Right lobe of liver (tissue), 6 donors: ENCODE results near the gene GTSF1L. TPM values are rescaled to one million over a fixed set of nuclear protein-coding genes. Genes with fewer than 3 reads are reported as not detected.

Experiments
- ATAC-seq, 4 donors: fragments of 200-7000 bp; cut with Tn5 transposase; one replicate each; pipeline ENCODE4 v1.9.1; 2020; ENCODE audit warnings: mild to moderate bottlenecking in 4 of 4, moderate library complexity in 4 of 4
- DNase-seq, 3 donors: peaks; one replicate each; pipeline ENCODE4 v3.0.0-alpha.2; 2020
- H3K27ac ChIP-seq, 3 donors: fragments of 200-600 bp; one replicate each; pipeline ENCODE4 v1.8.0; 2022
- H3K27me3 ChIP-seq, 2 donors: fragments of 200-600 bp; one replicate each; pipeline ENCODE4 v1.8.0; 2022
- H3K36me3 ChIP-seq, 4 donors: fragments of 200-600 bp; sonication (generic) in 1 of 4; one replicate each; pipeline versions ENCODE4 v1.5.1 to v1.8.0; 2017 to 2022; ENCODE audit warnings: control low read depth in 1 of 4
- H3K4me1 ChIP-seq, 4 donors: fragments of 200-600 bp; sonication (generic) in 1 of 4; one replicate each; pipeline versions ENCODE4 v1.5.1 to v1.8.0; 2017 to 2022; ENCODE audit warnings: control low read depth in 1 of 4
- H3K4me3 ChIP-seq, 3 donors: fragments of 200-600 bp; one replicate each; pipeline ENCODE4 v1.8.0; 2022
- H3K9me3 ChIP-seq, 4 donors: fragments of 200-600 bp; sonication (generic) in 1 of 4; one replicate each; pipeline versions ENCODE4 v1.5.1 to v1.8.0; 2017 to 2022; ENCODE audit warnings: control low read depth in 1 of 4
- CTCF ChIP-seq, 4 donors: fragments of 200-600 bp in 3 of 4; fragments of 450-650 bp in 1 of 4; IDR thresholded peaks; one replicate each; pipeline versions ENCODE4 v1.5.1 to v1.8.0; 2016 to 2022; ENCODE audit warnings: antibody characterized with exemption in 4 of 4, mild to moderate bottlenecking in 2 of 4
- POLR2A ChIP-seq: fragments of 450-650 bp; IDR thresholded peaks from one replicate; pipeline ENCODE4 v1.6.1; 2017; ENCODE audit warnings: antibody characterized with exemption, mild to moderate bottlenecking
- WGBS: methylation state at CpG from one replicate; pipeline ENCODE4 v1.1.6; 2018; ENCODE audit warnings: low coverage, low lambda C conversion rate; ENCODE audit not compliant: insufficient coverage; ENCODE audit errors: missing lambda C conversion rate; 5-methylcytosine and 5-hydroxymethylcytosine counted together
- intact Hi-C, 2 donors: fragments of 100-400 bp; cut with DNase I; formaldehyde crosslinking; loops; one replicate each; pipeline versions ENCODE4 v1.11.2 to v1.14.1; 2022
- total RNA-seq, 6 experiments: library from RNA; depleted of rRNA in 2 of 6; stranded (reverse); fragments of >200 nt in 2 of 6; fragmentation: NEBNext Ultra II Directional in 3 of 6; extraction: Animal tissue kit (Norgen Biotek cat#: 25700) in 3 of 6; gene quantifications; one replicate each; pipeline versions ENCODE4 v1.1.0 to v1.2.4, GENCODE V29; 2016 to 2023
- donor health status: DM: no; HTN: yes; CAD: no.
- donor health status: DM: no; HTN: no; CAD: no.
- donor health status: DM: no; HTN: no; CAD: no.
- donor health status: DM: no; HTN: yes; CAD: no.
- donor health status: DM: no; HTN: yes; CAD: no.

Gene GTSF1L
- total RNA-seq, 6 experiments from 2014 or later: not detected

- Histone ChIP-seq H3K36me3 (no peaks in the 10 kb centered on the region), H3K9me3 (no peaks in the 10 kb centered on the region), H3K27me3 (no peaks in the 10 kb centered on the region), H3K27ac (no peak overlapping the region), H3K4me1 (no peaks in the 10 kb centered on the region), H3K4me3 (no peak overlapping the region)
- intact Hi-C loops: loop anchor here (5.0 to 10.0 kb wide), 2 partner anchors 82 to 330 kb away; no protein-coding TSS in a partner anchor
- 58% methylated on average over 8 of the region's 13 CpGs for WGBS
- peak in 1 of 3 donors; percentile 30 for DNase-seq
- TF ChIP-seq CTCF (IDR thresholded peaks at IDR 0.05) (no peak), POLR2A (no peak)
- ATAC-seq: peak; percentile 39 to 58 (median 50)
Observed at GRCh38 chr20:43752561-43753301, 25.9 kb upstream of the GTSF1L start.

GRCh38 chr20:43752051-43752360 lies 25.2 kb upstream of the GTSF1L start:
- ATAC-seq (no peak), DNase-seq (no peak)
- Histone ChIP-seq H3K27ac (no peak overlapping the region), H3K36me3 (no peaks in the 10 kb centered on the region), H3K9me3 (no peaks in the 10 kb centered on the region), H3K4me1 (no peaks in the 10 kb centered on the region), H3K4me3 (no peak overlapping the region), H3K27me3 (no peaks in the 10 kb centered on the region)
- no peak for TF ChIP-seq POLR2A
- no peak for TF ChIP-seq CTCF (IDR thresholded peaks at IDR 0.05)
- intact Hi-C loops: loop anchor here (5.0 to 10.0 kb wide), 2 partner anchors 83 to 330 kb away; no protein-coding TSS in a partner anchor
- 25% methylated on average over 2 of the region's 4 CpGs for WGBS

GRCh38 chr20:43751167-43752050 lies 24.6 kb upstream of the GTSF1L start:
- H3K4me1 ChIP-seq: no peaks in the 10 kb centered on the region
- 56% methylated on average over 10 of the region's 11 CpGs for WGBS
- H3K27ac ChIP-seq: no peak overlapping the region
- TF ChIP-seq CTCF (IDR thresholded peaks at IDR 0.05) (no peak), POLR2A (no peak)
- ATAC-seq (no peak), DNase-seq (no peak)
- no peak overlapping the region for H3K4me3 ChIP-seq
- intact Hi-C loops: loop anchor here (5.0 to 10.0 kb wide), 2 partner anchors 83 to 331 kb away; no protein-coding TSS in a partner anchor
- no peaks in the 10 kb centered on the region for H3K27me3 ChIP-seq
- no peaks in the 10 kb centered on the region for H3K36me3 ChIP-seq
- no peaks in the 10 kb centered on the region for H3K9me3 ChIP-seq

- DNase-seq: no peak
- H3K27me3 ChIP-seq: no peaks in the 10 kb centered on the region
- no peaks in the 10 kb centered on the region for H3K36me3 ChIP-seq
- no peak overlapping the region for H3K27ac ChIP-seq
- no peaks in the 10 kb centered on the region for H3K4me1 ChIP-seq
- intact Hi-C loops: loop anchor here (5.0 to 10.0 kb wide), 2 partner anchors 84 to 332 kb away; no protein-coding TSS in a partner anchor
- no peak for TF ChIP-seq POLR2A
- no peak for TF ChIP-seq CTCF (IDR thresholded peaks at IDR 0.05)
- no peaks in the 10 kb centered on the region for H3K9me3 ChIP-seq
- no peak for ATAC-seq
- H3K4me3 ChIP-seq: no peak overlapping the region
Observed at GRCh38 chr20:43750774-43751166, 24.0 kb upstream of the GTSF1L start.
